Measurements from ENCODE around the gene NCOR2.

NCOR2 gene

GRCh38 chr12:124562796-124563181, 4.6 kb downstream of the NCOR2 start:
- Mint-ChIP-seq H3K27ac (no peak overlapping the region), H3K9me3 (no peaks in the 10 kb centered on the region), H3K4me3 (no peak overlapping the region), H3K27me3 (ENCODE audit: low read depth) (no peaks in the 10 kb centered on the region), H3K36me3 (ENCODE audit: low read depth) (no peaks in the 10 kb centered on the region), H3K4me1 (ENCODE audit: low read depth) (peaks cover 10% of the 10 kb centered on the region)

GRCh38 chr12:124562018-124562795, 5.2 kb downstream of the NCOR2 start:
- Mint-ChIP-seq H3K27ac (no peak overlapping the region), H3K4me1 (ENCODE audit: low read depth) (peaks cover 10% of the 10 kb centered on the region), H3K4me3 (no peak overlapping the region), H3K9me3 (no peaks in the 10 kb centered on the region), H3K27me3 (ENCODE audit: low read depth) (no peaks in the 10 kb centered on the region), H3K36me3 (ENCODE audit: low read depth) (no peaks in the 10 kb centered on the region)

DNA sequence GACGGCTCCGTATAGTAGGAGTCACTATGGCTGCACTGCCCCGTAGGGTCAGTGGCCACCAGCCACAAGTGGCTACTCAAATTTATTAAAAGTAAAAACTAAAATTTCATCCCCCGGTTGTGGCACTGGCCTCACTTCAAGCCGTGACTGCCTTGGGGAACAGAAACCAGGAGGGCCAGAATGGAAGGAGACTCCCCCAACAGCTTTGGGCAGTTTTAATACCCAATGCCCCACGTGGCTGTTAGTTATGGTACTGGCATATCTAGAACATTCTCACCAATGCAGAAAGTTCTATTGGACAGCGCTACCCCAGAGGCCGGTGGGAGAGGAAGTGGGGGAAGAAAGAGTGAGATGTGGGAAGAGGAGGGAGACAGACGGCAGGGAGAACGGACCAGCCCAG, 6.2 kb downstream of the NCOR2 start:
- Mint-ChIP-seq H3K27ac (no peak overlapping the region), H3K4me1 (ENCODE audit: low read depth) (peaks cover 10% of the 10 kb centered on the region), H3K27me3 (ENCODE audit: low read depth) (no peaks in the 10 kb centered on the region)

GRCh38 chr12:124560146-124560890, 7.1 kb downstream of the NCOR2 start:
- no peak overlapping the region for H3K27ac Mint-ChIP-seq
- peaks cover 5% of the 10 kb centered on the region for H3K4me1 Mint-ChIP-seq (ENCODE audit: low read depth)
- H3K27me3 Mint-ChIP-seq (ENCODE audit: low read depth) = no peaks in the 10 kb centered on the region
- H3K9me3 Mint-ChIP-seq = no peaks in the 10 kb centered on the region
- H3K36me3 Mint-ChIP-seq (ENCODE audit: low read depth) = no peaks in the 10 kb centered on the region
- H3K4me3 Mint-ChIP-seq = no peak overlapping the region

More for the DNA sequence above, 6.2 kb downstream of the NCOR2 start:
- Mint-ChIP-seq H3K9me3 (no peaks in the 10 kb centered on the region), H3K4me3 (no peak overlapping the region), H3K36me3 (ENCODE audit: low read depth) (no peaks in the 10 kb centered on the region)

DNA sequence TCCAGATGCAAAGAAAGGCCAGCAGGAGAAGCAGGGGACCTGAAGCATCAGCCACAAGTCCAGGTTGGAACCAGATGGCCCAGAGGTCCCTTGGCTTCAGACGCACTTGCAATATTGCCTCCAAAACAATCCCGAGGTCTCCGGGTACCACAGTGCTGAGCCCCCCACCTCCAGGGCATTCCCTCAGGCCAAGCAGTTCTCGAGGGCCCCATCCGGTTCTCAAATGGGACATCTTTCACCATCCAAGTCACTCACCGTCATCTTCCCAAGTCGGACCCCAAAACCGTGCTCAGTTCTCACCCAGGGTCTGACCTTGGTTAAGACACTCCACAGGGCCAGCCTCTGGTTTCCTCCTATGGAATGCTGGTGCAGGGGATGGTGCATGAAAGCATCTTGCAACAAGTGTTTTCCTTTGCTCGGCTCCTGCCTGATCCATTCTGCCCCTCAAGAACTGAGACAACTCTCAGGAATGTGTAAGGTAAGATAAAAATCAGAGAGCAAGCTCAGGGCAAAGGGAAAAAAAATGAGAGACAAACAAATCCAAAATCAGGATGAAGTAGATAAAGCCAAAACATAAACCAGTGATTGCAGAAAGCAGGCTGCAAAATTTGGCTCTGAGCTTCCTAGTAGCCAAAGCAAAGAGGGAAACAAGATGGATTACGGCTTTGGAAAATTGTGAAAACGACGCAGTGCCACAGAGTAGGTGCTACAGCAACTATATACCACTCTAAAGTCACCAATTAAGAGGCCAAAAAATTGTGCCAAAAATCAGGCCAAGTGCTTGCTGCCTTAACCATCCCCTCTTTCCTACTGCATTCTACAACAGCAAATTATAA, 8.0 kb downstream of the NCOR2 start:
- no peak overlapping the region for H3K27ac Mint-ChIP-seq
- H3K27me3 Mint-ChIP-seq (ENCODE audit: low read depth) = no peaks in the 10 kb centered on the region
- H3K9me3 Mint-ChIP-seq = no peaks in the 10 kb centered on the region
- peaks cover 8% of the 10 kb centered on the region for H3K4me1 Mint-ChIP-seq (ENCODE audit: low read depth)
- H3K36me3 Mint-ChIP-seq (ENCODE audit: low read depth) = no peaks in the 10 kb centered on the region
- no peak overlapping the region for H3K4me3 Mint-ChIP-seq

GRCh38 chr12:124558313-124558712, 9.1 kb downstream of the NCOR2 start:
- H3K27me3 Mint-ChIP-seq (ENCODE audit: low read depth) = no peaks in the 10 kb centered on the region
- H3K4me1 Mint-ChIP-seq (ENCODE audit: low read depth) = peaks cover 3% of the 10 kb centered on the region
- no peak overlapping the region for H3K4me3 Mint-ChIP-seq
- H3K9me3 Mint-ChIP-seq = no peaks in the 10 kb centered on the region
- H3K36me3 Mint-ChIP-seq (ENCODE audit: low read depth) = no peaks in the 10 kb centered on the region
- no peak overlapping the region for H3K27ac Mint-ChIP-seq

DNA sequence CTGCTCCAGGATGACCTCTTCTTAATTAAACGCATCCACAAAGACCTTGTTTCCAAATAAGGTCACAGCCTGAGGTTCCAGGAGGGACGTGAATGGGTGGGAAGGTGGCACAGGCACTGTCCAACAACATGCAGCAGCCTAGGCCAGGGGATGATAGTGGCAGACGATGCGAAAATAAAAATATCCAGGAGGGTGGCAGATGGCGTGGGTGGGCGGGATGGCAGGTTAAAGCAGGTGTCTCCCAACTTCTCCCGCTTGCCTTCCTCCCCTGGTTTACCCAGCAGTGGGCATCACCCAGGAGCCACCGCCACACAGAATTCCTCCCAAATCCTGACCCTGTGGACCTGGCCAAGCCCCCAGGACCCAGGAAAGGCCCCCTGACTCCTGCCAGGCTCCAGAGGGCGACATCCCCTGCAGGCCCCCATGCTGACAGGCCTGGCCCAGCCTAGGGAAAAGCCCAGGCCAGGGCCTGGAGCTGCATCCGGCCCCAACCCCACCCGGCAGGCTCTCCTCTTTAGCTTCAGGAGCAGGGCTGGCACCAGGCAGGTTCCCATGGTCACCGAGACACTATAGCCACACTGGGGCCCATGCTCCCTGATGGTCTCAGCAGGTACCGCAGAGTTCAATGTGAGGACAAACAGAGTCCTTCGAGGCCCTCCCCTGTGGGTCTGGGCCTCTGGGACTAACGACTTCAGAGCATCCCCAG, 9.7 kb downstream of the NCOR2 start:
- peaks cover 3% of the 10 kb centered on the region for H3K4me1 Mint-ChIP-seq (ENCODE audit: low read depth)
- no peaks in the 10 kb centered on the region for H3K9me3 Mint-ChIP-seq
- H3K36me3 Mint-ChIP-seq (ENCODE audit: low read depth) = no peaks in the 10 kb centered on the region
- H3K27ac Mint-ChIP-seq = no peak overlapping the region
- no peak overlapping the region for H3K4me3 Mint-ChIP-seq
- no peaks in the 10 kb centered on the region for H3K27me3 Mint-ChIP-seq (ENCODE audit: low read depth)

GRCh38 chr12:124556896-124557501, 10.4 kb downstream of the NCOR2 start:
- Mint-ChIP-seq H3K4me1 (ENCODE audit: low read depth) (peaks cover 6% of the 10 kb centered on the region), H3K9me3 (no peaks in the 10 kb centered on the region), H3K27ac (no peak overlapping the region), H3K27me3 (ENCODE audit: low read depth) (no peaks in the 10 kb centered on the region), H3K4me3 (no peak overlapping the region), H3K36me3 (ENCODE audit: low read depth) (no peaks in the 10 kb centered on the region)

GRCh38 chr12:124556074-124556466, 11.3 kb downstream of the NCOR2 start:
- peaks cover 6% of the 10 kb centered on the region for H3K4me1 Mint-ChIP-seq (ENCODE audit: low read depth)
- H3K27ac Mint-ChIP-seq = no peak overlapping the region
- H3K4me3 Mint-ChIP-seq = no peak overlapping the region
- H3K9me3 Mint-ChIP-seq = no peaks in the 10 kb centered on the region
- H3K36me3 Mint-ChIP-seq (ENCODE audit: low read depth) = no peaks in the 10 kb centered on the region
- H3K27me3 Mint-ChIP-seq (ENCODE audit: low read depth) = no peaks in the 10 kb centered on the region

- H3K4me1 Mint-ChIP-seq (ENCODE audit: low read depth) = peaks cover 11% of the 10 kb centered on the region
These were observed 12.0 kb downstream of the NCOR2 start for GRCh38 chr12:124555168-124556073.

DNA sequence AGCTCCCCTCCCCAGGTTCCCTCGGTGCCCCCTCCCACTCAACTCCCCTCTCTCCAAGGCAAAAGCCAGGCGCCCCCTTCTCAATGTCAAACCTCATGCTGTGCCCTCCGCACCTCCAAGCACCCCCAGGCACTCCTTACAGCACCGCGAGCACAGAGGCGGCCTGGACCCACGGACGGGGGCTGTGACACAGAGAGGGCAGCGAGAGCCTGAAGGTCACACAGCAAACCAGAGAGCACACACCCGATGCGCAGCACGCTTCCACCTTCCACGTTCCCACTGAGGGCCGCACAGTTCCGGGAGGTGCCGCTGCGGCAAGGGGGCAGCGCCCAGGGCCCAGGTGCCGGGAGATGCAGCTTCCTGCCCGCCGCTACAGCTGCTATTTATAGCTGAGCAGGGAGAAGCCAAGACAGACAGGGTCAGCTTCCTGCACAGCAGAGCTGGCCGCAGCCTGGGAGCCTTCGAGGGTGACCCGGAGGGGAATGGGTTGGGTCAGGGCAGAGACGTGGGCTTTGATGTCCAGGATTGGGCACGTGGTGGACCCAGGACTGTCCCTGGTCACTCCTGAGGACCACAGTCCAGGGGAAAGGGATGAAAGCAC, 12.9 kb downstream of the NCOR2 start:
- Mint-ChIP-seq H3K4me1 (ENCODE audit: low read depth) (peaks cover 18% of the 10 kb centered on the region), H3K27me3 (ENCODE audit: low read depth) (no peaks in the 10 kb centered on the region), H3K4me3 (no peak overlapping the region), H3K36me3 (ENCODE audit: low read depth) (no peaks in the 10 kb centered on the region), H3K27ac (no peak overlapping the region), H3K9me3 (no peaks in the 10 kb centered on the region)

More at GRCh38 chr12:124555168-124556073, 12.0 kb downstream of the NCOR2 start:
- H3K9me3 Mint-ChIP-seq = no peaks in the 10 kb centered on the region
- H3K36me3 Mint-ChIP-seq (ENCODE audit: low read depth) = no peaks in the 10 kb centered on the region
- no peaks in the 10 kb centered on the region for H3K27me3 Mint-ChIP-seq (ENCODE audit: low read depth)
- no peak overlapping the region for H3K27ac Mint-ChIP-seq
- H3K4me3 Mint-ChIP-seq = no peak overlapping the region

- Mint-ChIP-seq H3K27me3 (ENCODE audit: low read depth) (no peaks in the 10 kb centered on the region), H3K27ac (no peak overlapping the region), H3K9me3 (no peaks in the 10 kb centered on the region), H3K36me3 (ENCODE audit: low read depth) (no peaks in the 10 kb centered on the region), H3K4me3 (no peak overlapping the region), H3K4me1 (ENCODE audit: low read depth) (peaks cover 18% of the 10 kb centered on the region)
These were observed 13.5 kb downstream of the NCOR2 start for GRCh38 chr12:124553862-124554428.

All from T-helper 1 cell treated with Interleukin-12 subunit alpha and Interleukin-12 subunit beta and Interleukin-4 antibody, amounts not matched to agents 30 μg/mL and 1 μg/mL, for 36 hours (primary cell).